HAP-1 (cell line): ENCODE results near the gene ANTXR1.

ENCODE experiments used
- DNase-seq, 2 experiments: peaks; one replicate each; pipeline ENCODE4 v3.0.0-alpha.2; 2016 to 2020; ENCODE audit warnings: low spot score in 2 of 2
- H3K27me3 ChIP-seq: fragments of 250-450 bp; sonication (Bioruptor Pico); 2 replicates; pipeline ENCODE4 v1.5.1; 2020; ENCODE audit warnings: low read depth, mild to moderate bottlenecking, moderate library complexity
- H3K36me3 ChIP-seq: fragments of 250-450 bp; sonication (Bioruptor Pico); replicated peaks from 2 replicates; pipeline ENCODE4 v1.5.1; 2020; ENCODE audit warnings: mild to moderate bottlenecking
- H3K4me1 ChIP-seq: fragments of 250-450 bp; sonication (Bioruptor Pico); 2 replicates; pipeline ENCODE4 v1.5.1; 2020; ENCODE audit warnings: mild to moderate bottlenecking
- H3K4me3 ChIP-seq: fragments of 250-450 bp; sonication (Bioruptor Pico); 2 replicates; pipeline ENCODE4 v1.5.1; 2020; ENCODE audit warnings: mild to moderate bottlenecking, moderate library complexity
- H3K9me3 ChIP-seq: fragments of 250-450 bp; sonication (Bioruptor Pico); 2 replicates; pipeline ENCODE4 v1.5.1; 2020; ENCODE audit warnings: mild to moderate bottlenecking, moderate library complexity
- in situ Hi-C: fragments of 300-500 bp; cut with MboI; formaldehyde crosslinking; loops from 3 replicates; pipeline ENCODE4 v1.14.3; 2020; ENCODE audit warnings: low sequenced_read_pairs, inconsistent platforms, mixed read lengths

The ANTXR1 gene

DNA sequence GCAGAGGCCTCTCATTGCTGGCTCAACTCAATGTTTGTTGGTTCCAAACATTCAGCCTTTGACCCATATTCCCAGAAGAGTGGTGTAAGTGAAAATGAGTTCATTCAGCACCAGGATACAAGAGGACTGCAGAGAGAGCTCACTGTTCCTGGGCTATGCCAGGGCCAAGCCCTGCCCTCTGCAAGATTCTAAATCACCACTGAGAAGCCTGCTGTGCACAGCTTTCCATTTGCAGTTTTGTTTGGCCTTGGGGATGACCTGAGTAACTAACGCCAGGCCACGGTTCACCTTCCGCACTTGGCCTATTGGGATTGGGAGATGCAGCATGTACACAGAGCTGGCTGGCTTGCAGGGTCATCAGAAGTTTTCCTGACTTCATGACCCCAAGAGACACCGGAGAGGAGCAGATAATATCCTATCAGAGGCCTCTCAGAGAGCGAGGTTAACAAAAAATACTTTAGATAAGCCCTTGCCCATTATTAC, 25.9 kb upstream of the ANTXR1 start:
- H3K9me3 ChIP-seq, result no peaks in the 10 kb centered on the region
- in situ Hi-C loops, result no loop called here
- no peak for DNase-seq
- no peaks in the 10 kb centered on the region for H3K4me1 ChIP-seq
- no peaks in the 10 kb centered on the region for H3K36me3 ChIP-seq
- no peak overlapping the region for H3K4me3 ChIP-seq
- H3K27me3 ChIP-seq, result peaks cover 9% of the 10 kb centered on the region

- H3K36me3 ChIP-seq, result no peaks in the 10 kb centered on the region
- peaks cover 9% of the 10 kb centered on the region for H3K27me3 ChIP-seq
- H3K9me3 ChIP-seq, result no peaks in the 10 kb centered on the region
- no peak overlapping the region for H3K4me3 ChIP-seq
- in situ Hi-C loops, result no loop called here
- DNase-seq, result no peak
- H3K4me1 ChIP-seq, result no peaks in the 10 kb centered on the region
Measured at GRCh38 chr2:68989035-68989434, 23.9 kb upstream of the ANTXR1 start.

DNA sequence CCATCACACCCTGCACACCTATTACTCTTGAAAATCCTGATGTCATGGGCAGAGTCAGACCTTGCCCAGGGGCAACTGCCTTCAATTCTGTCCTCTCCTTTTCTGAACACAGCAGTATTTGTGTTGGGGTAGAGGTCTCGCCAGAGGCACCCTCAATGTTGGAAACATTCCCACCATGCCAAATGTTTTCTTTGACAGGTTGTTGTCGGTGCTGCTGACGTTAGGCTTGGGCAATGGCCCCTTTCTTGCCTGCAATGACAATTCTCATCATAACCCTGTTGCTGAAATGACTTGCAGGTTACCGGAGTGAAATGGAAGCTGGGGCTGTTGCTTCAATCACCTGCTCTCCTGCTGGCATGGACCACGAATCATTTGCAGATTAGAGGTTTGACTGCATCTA, 20.6 kb upstream of the ANTXR1 start:
- peaks cover 9% of the 10 kb centered on the region for H3K27me3 ChIP-seq
- H3K36me3 ChIP-seq, result no peaks in the 10 kb centered on the region
- no peak for DNase-seq
- H3K4me1 ChIP-seq, result no peaks in the 10 kb centered on the region
- H3K9me3 ChIP-seq, result no peaks in the 10 kb centered on the region
- in situ Hi-C loops, result no loop called here
- no peak overlapping the region for H3K4me3 ChIP-seq

GRCh38 chr2:68992933-68993332, 20.0 kb upstream of the ANTXR1 start:
- peaks cover 9% of the 10 kb centered on the region for H3K27me3 ChIP-seq
- no peaks in the 10 kb centered on the region for H3K4me1 ChIP-seq
- no peak for DNase-seq
- in situ Hi-C loops, result no loop called here
- H3K36me3 ChIP-seq, result no peaks in the 10 kb centered on the region
- no peak overlapping the region for H3K4me3 ChIP-seq
- no peaks in the 10 kb centered on the region for H3K9me3 ChIP-seq

DNA sequence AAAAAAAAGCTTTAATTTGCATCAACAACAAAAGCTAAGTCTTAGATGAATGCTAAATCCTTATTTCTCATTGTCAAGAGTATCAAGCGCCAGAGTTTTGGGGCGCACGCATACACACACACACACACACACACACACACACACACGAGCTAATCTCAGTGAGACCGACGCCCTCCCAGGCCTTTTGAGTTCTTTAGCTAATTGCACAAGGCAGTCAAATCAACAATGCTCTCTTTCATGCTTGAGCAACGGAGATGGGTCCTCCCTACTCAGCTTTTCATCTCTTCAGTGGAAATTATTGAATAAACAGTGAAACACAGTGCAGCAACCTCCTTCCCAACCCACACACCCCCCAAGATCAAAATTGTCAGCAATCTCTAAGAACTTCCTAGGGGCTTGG, 19.3 kb upstream of the ANTXR1 start:
- H3K4me3 ChIP-seq, result no peak overlapping the region
- H3K9me3 ChIP-seq, result no peaks in the 10 kb centered on the region
- DNase-seq, result peak in 1 of 2 experiments; percentile 15
- no peaks in the 10 kb centered on the region for H3K4me1 ChIP-seq
- in situ Hi-C loops, result no loop called here
- no peaks in the 10 kb centered on the region for H3K36me3 ChIP-seq
- H3K27me3 ChIP-seq, result peaks cover 9% of the 10 kb centered on the region

DNA sequence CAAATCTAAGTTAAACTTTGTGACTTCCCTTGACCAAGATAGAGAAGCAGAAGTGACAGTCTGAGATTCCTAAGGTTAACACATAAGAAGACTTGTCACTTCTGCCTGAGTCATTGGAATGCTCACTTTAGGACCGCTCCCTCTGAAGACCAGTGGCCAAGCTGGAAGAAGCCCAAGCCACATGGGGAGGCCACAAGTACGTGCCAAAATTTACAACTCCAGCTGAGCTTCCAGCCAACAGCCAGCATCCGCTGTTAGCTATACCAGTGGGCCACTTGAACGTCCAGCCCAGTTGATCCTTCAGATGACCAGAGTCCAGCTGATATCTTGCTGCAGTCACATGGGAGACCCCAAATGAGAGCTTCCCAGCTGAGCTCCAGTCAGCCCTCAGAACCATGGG, 18.1 kb upstream of the ANTXR1 start:
- Histone ChIP-seq H3K9me3 (no peaks in the 10 kb centered on the region), H3K27me3 (peaks cover 7% of the 10 kb centered on the region), H3K4me1 (no peaks in the 10 kb centered on the region), H3K36me3 (no peaks in the 10 kb centered on the region), H3K4me3 (no peak overlapping the region)
- no peak for DNase-seq
- in situ Hi-C loops, result no loop called here

- DNase-seq, result no peak
- Histone ChIP-seq H3K4me1 (no peaks in the 10 kb centered on the region), H3K9me3 (0 out of 2 replicates have a peak, but pooled peaks cover 3% of the 10 kb centered on the region), H3K36me3 (no peaks in the 10 kb centered on the region), H3K4me3 (no peak overlapping the region), H3K27me3 (peaks cover 6% of the 10 kb centered on the region; the same call in 1 of the 2 replicates)
- in situ Hi-C loops, result no loop called here
Measured at GRCh38 chr2:68995916-68996315, 17.1 kb upstream of the ANTXR1 start.

DNA sequence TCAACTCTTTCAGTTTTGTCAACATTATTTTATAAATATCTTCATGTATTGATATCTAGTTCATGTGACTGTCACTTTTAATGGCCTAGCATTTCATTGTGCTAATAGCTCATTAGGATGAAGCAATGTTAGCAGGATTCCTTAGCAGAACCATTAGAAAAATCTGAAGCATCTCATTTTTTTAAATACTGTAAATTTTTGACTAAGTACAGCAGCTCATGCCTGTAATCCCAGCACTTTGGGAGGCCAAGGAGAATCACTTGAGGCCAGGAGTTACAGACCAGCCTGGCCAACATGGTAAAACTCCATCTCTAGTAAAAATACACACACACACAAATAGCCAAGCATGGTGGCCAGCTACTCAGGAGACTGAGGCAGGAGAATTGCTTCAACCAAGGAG, 15.6 kb upstream of the ANTXR1 start:
- Histone ChIP-seq H3K36me3 (no peaks in the 10 kb centered on the region), H3K27me3 (peaks cover 3% of the 10 kb centered on the region; the same call in 1 of the 2 replicates), H3K4me3 (no peak overlapping the region), H3K9me3 (peaks cover 8% of the 10 kb centered on the region; the same call in 1 of the 2 replicates), H3K4me1 (no peaks in the 10 kb centered on the region)
- no peak for DNase-seq
- in situ Hi-C loops, result no loop called here

GRCh38 chr2:69001879-69002278, 11.1 kb upstream of the ANTXR1 start:
- Histone ChIP-seq H3K9me3 (peaks cover 8% of the 10 kb centered on the region; the same call in 1 of the 2 replicates), H3K27me3 (peaks cover 3% of the 10 kb centered on the region; the same call in 1 of the 2 replicates), H3K36me3 (no peaks in the 10 kb centered on the region), H3K4me3 (no peak overlapping the region), H3K4me1 (no peaks in the 10 kb centered on the region)
- in situ Hi-C loops, result no loop called here
- DNase-seq, result no peak

- no peaks in the 10 kb centered on the region for H3K36me3 ChIP-seq
- H3K4me1 ChIP-seq, result no peaks in the 10 kb centered on the region
- H3K4me3 ChIP-seq, result no peak overlapping the region
- H3K27me3 ChIP-seq, result peaks cover 3% of the 10 kb centered on the region; the same call in 1 of the 2 replicates
- no peak for DNase-seq
- H3K9me3 ChIP-seq, result peaks cover 8% of the 10 kb centered on the region; the same call in 1 of the 2 replicates
- in situ Hi-C loops, result no loop called here
Measured at GRCh38 chr2:69003731-69004130, 9.2 kb upstream of the ANTXR1 start.

DNA sequence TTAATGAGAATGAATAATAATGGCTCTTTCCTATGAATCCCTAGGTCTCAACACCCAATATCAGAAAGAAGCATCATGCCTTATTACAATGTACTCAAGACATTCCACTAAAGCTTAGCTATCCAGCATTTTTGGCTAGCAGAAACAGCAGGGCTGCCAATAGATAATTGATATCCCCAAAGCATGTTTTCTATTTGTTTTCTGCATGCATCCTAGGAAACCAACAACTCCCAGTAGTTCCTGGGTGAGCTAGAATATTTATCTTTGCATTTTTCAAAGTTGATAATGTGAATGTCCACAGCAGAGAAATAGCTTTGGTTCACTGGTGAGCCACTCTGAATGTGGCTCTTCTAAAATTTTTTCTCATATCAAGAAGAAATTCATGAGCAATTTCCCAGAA, 5.8 kb upstream of the ANTXR1 start:
- in situ Hi-C loops, result no loop called here
- Histone ChIP-seq H3K36me3 (no peaks in the 10 kb centered on the region), H3K4me3 (no peak overlapping the region), H3K27me3 (peaks cover 14% of the 10 kb centered on the region), H3K9me3 (no peaks in the 10 kb centered on the region), H3K4me1 (no peaks in the 10 kb centered on the region)
- no peak for DNase-seq

- in situ Hi-C loops, result no loop called here
- H3K9me3 ChIP-seq, result no peaks in the 10 kb centered on the region
- no peaks in the 10 kb centered on the region for H3K4me1 ChIP-seq
- peaks cover 17% of the 10 kb centered on the region for H3K27me3 ChIP-seq
- no peaks in the 10 kb centered on the region for H3K36me3 ChIP-seq
- H3K4me3 ChIP-seq, result no peak overlapping the region
- no peak for DNase-seq
Measured at GRCh38 chr2:69007603-69008002, 5.4 kb upstream of the ANTXR1 start.

DNA sequence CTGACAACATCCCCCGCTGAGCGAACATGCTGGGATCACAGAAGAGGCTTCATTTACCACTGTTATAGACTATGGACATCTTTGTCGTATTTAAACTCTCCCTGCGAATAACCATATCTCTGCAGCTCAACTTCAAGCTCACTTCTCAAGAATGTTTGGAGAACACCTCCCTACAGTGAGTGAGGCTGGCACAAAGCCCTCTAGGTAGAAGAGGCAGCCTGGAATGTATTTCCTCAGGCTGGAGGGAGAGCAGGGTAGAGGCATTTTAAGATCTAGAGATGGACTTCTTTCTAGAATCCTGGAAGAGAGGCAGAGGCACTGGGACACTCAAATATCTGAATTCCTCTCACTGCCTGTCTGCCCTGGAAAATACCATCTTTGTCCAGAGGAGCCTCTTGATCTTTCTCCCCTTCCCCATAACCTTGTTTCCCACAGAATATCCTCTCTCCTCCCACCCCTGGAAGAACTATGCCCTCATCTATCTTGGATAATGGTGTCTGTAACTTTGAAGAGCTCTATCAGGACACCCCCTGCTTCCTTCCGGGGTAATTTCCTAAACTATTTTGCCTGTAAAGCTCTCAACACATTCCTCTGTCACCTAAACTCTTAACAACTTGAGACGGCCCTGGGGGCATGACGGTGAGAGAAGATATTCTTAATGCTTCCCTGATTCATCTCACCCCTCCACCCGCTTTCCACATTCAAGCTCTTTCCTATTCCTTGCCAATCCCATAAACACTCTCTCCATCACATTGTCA, 2.4 kb upstream of the ANTXR1 start:
- peaks cover 17% of the 10 kb centered on the region for H3K27me3 ChIP-seq
- no peak overlapping the region for H3K4me3 ChIP-seq
- no peaks in the 10 kb centered on the region for H3K4me1 ChIP-seq
- DNase-seq, result no peak
- no peaks in the 10 kb centered on the region for H3K9me3 ChIP-seq
- in situ Hi-C loops, result loop anchor here (5.0 kb wide), 1 partner anchor 297 kb away; no protein-coding TSS in a partner anchor
- H3K36me3 ChIP-seq, result no peaks in the 10 kb centered on the region; the same call in 1 of the 2 replicates

DNA sequence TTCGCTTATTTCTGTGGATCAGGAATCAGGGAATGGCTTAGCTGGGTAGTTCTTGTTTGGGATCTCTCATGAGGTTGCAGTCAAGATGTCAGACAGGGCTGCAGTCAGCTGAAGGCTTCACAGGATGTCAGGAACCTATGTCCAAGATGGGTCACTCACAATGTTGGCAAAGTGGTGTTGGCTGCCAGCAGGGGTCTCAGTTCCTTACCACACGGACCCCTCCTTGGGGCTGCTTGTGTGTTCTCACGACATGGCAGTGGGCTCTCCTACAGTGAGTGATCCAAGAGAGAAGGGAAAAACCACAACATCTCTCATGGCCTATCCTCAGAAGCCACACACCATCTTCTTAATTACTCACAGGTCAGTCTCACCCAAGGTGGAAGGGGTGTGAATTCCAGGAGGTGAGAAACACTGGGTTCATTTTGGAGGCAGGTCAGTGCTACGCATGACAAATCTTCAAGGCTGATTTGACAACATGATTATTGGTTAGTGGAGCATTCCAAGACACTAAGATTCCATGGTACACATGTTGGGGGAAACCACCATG, 1.3 kb upstream of the ANTXR1 start:
- H3K9me3 ChIP-seq, result no peaks in the 10 kb centered on the region
- H3K27me3 ChIP-seq, result peaks cover 17% of the 10 kb centered on the region
- no peak overlapping the region for H3K4me3 ChIP-seq
- H3K4me1 ChIP-seq, result peaks cover 3% of the 10 kb centered on the region; the same call in 1 of the 2 replicates
- no peak for DNase-seq
- H3K36me3 ChIP-seq, result no peaks in the 10 kb centered on the region; the same call in 1 of the 2 replicates
- in situ Hi-C loops, result loop anchor here (5.0 kb wide), 1 partner anchor 296 kb away; no protein-coding TSS in a partner anchor
